PC-3 (cell line): Measurements from ENCODE around the gene KRT82. TPM values are rescaled to one million over a fixed set of nuclear protein-coding genes. Genes with fewer than 3 reads are reported as not detected.

Experiments
- ATAC-seq: fragments of 200-7000 bp; cut with Tn5 transposase; 2 replicates; pipeline ENCODE4 v1.9.1; 2020; ENCODE audit warnings: mild to moderate bottlenecking, moderate library complexity
- BruUV-seq: library from RNA; stranded (reverse); fragments of 400-500 nt; replicated peaks from 2 replicates; lab custom pipeline; 2021; lab: Mats Ljungman, UMichigan
- CTCF ChIA-PET: fragments of 300-600 bp; sonication (Branson Sonifier 250); formaldehyde crosslinking; loops from one replicate; lab custom pipeline; 2022; ENCODE audit warnings: antibody characterized with exemption; lab: Charles Lee
- POLR2A ChIA-PET: fragments of 300-600 bp; sonication (Branson Sonifier 250); formaldehyde crosslinking; loops from one replicate; lab custom pipeline; 2022; ENCODE audit warnings: antibody characterized with exemption; ENCODE audit not compliant: unreplicated experiment; lab: Charles Lee
- DNase-seq: peaks from one replicate; pipeline ENCODE4 v3.0.0-alpha.2; 2015
- H2AFZ ChIP-seq: fragments of 300-600 bp; sonication (generic); 2 replicates; pipeline ENCODE4 v1.6.0; 2016; ENCODE audit warnings: antibody characterized with exemption, low read length
- H3F3A ChIP-seq: fragments of 300-600 bp; sonication (generic); one replicate; pipeline ENCODE4 v1.6.0; 2017; ENCODE audit warnings: antibody characterized with exemption, low read length, control low read depth, mild to moderate bottlenecking; ENCODE audit not compliant: unreplicated experiment
- H3K27ac ChIP-seq: fragments of 300-600 bp; sonication (generic); 2 replicates; pipeline ENCODE4 v1.5.1; 2016; ENCODE audit warnings: mild to moderate bottlenecking, low read length
- H3K27me3 ChIP-seq: fragments of 300-600 bp; sonication (generic); 2 replicates; pipeline ENCODE4 v1.6.1; 2016; ENCODE audit warnings: low read length, mixed read lengths
- H3K36me3 ChIP-seq: fragments of 300-600 bp; sonication (generic); 2 replicates; pipeline ENCODE4 v1.6.1; 2016; ENCODE audit warnings: low read depth, mixed run types, low read length, mixed read lengths
- H3K4me1 ChIP-seq: fragments of 300-600 bp; sonication (generic); 2 replicates; pipeline ENCODE4 v1.5.1; 2016; ENCODE audit warnings: low read length; ENCODE audit not compliant: insufficient read depth
- H3K4me2 ChIP-seq: fragments of 300-600 bp; sonication (generic); 2 replicates; pipeline ENCODE4 v1.6.0; 2016; ENCODE audit warnings: low read length
- H3K4me3 ChIP-seq: fragments of 300-600 bp; sonication (generic); 2 replicates; pipeline ENCODE4 v1.5.1; 2016; ENCODE audit warnings: mild to moderate bottlenecking, low read length, mixed read lengths
- H3K79me2 ChIP-seq: fragments of 300-600 bp; sonication (generic); 2 replicates; pipeline ENCODE4 v1.6.1; 2017; ENCODE audit warnings: low read length, mixed read lengths
- H3K9ac ChIP-seq: fragments of 300-600 bp; sonication (generic); 2 replicates; pipeline ENCODE4 v1.6.0; 2016; ENCODE audit warnings: mild to moderate bottlenecking, low read length
- H3K9me2 ChIP-seq: fragments of 300-600 bp; sonication (generic); replicated peaks from 2 replicates; pipeline ENCODE4 v1.6.1; 2016; ENCODE audit warnings: mixed run types, low read length, mixed read lengths
- H3K9me3 ChIP-seq: fragments of 300-600 bp; sonication (generic); 2 replicates; pipeline ENCODE4 v1.6.1; 2016; ENCODE audit warnings: low read length, mixed read lengths
- H4K20me1 ChIP-seq: fragments of 300-600 bp; sonication (generic); 2 replicates; pipeline ENCODE4 v1.6.1; 2016; ENCODE audit warnings: low read length, mixed read lengths
- CTCF ChIP-seq: fragments of 300-600 bp; sonication (generic); conservative IDR thresholded peaks from 2 replicates; pipeline ENCODE4 v1.5.1; 2017; ENCODE audit warnings: antibody characterized with exemption, low read depth, mild to moderate bottlenecking, low read length
- EZH2 ChIP-seq: fragments of 300-600 bp; sonication (generic); IDR thresholded peaks from one replicate; pipeline ENCODE4 v1.6.1; 2017; ENCODE audit warnings: antibody characterized with exemption, mild to moderate bottlenecking, low read length; ENCODE audit not compliant: unreplicated experiment
- EZH2phosphoT487 ChIP-seq: fragments of 300-600 bp; sonication (generic); IDR thresholded peaks from 2 replicates; pipeline ENCODE4 v1.6.1; 2018; ENCODE audit warnings: mild to moderate bottlenecking, antibody characterized with exemption, low read length, borderline replicate concordance
- intact Hi-C: fragments of 100-400 bp; cut with micrococcal nuclease; formaldehyde crosslinking; loops from 2 replicates; pipeline ENCODE4 v1.9.0; 2023
- total RNA-seq: library from RNA; depleted of rRNA; stranded (reverse); fragments of >200 nt; gene quantifications from 2 replicates; pipeline ENCODE4 v1.2.3, GENCODE V29; 2014

The KRT82 gene
- total RNA-seq, 1 experiment from 2014 or later = 0.29 TPM

- no peaks in the 10 kb centered on the region for H3K79me2 ChIP-seq
- TF ChIP-seq EZH2phosphoT487 = no peak
- TF ChIP-seq EZH2 = no peak
- TF ChIP-seq CTCF = peak; percentile 87
- no TSS peak for BruUV-seq
- no peaks in the 10 kb centered on the region for H4K20me1 ChIP-seq
- no peak overlapping the region for H3K4me3 ChIP-seq
- CTCF ChIA-PET = interaction anchor here (0.7 to 1.2 kb wide), 12 partner anchors 9 to 532 kb away, joined by 3 to 18 read pairs (median 3); partner anchors contain the start of genes KRT8 and KRT84
- H3K9ac ChIP-seq = no peak overlapping the region
- POLR2A ChIA-PET = no interaction called here
- ATAC-seq (peak; percentile 93), DNase-seq (peak; percentile 88)
- H3K9me3 ChIP-seq = no peaks in the 10 kb centered on the region
- H2AFZ ChIP-seq = no peak overlapping the region
- no peaks in the 10 kb centered on the region for H3K9me2 ChIP-seq
- intact Hi-C loops = loop anchor here (1.0 to 5.0 kb wide), 3 partner anchors 135 to 508 kb away; no protein-coding TSS in a partner anchor
- H3K36me3 ChIP-seq = no peaks in the 10 kb centered on the region
- H3K4me1 ChIP-seq = no peaks in the 10 kb centered on the region
- no peak overlapping the region for H3K27ac ChIP-seq
- H3F3A ChIP-seq = no peaks in the 10 kb centered on the region
- H3K4me2 ChIP-seq = no peak overlapping the region
- no peaks in the 10 kb centered on the region for H3K27me3 ChIP-seq
Measured at GRCh38 chr12:52372216-52373154, 33.6 kb downstream of the KRT82 start.

DNA sequence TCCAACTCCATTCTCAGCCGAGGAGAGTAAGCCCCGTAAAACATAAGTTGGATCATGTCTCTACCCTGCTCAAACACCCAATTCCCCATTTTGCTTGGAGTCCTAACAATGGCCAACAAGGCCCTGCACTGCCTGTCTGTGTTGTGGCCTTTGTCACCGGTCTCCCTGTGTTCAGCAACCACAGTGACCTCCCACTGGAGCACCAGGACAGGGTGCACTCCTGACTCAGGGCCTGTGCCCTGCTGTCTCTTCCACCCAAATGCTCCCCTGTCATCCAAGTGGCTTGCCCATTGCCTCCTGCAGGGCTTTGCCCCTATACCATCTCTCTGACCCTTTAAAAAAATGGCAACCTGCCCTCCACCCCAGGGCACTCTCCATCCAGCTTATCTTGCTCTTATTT lies 34.4 kb downstream of the KRT82 start:
- no peaks in the 10 kb centered on the region for H3F3A ChIP-seq
- no peaks in the 10 kb centered on the region for H4K20me1 ChIP-seq
- no peaks in the 10 kb centered on the region for H3K27me3 ChIP-seq
- ChIA-PET POLR2A (interaction anchor here (0.6 kb wide), 1 partner anchor 135 kb away, joined by 3 read pairs; no protein-coding TSS in a partner anchor), CTCF (interaction anchor here (1.1 to 1.2 kb wide), 2 partner anchors 506 to 508 kb away, joined by 4 to 18 read pairs; no protein-coding TSS in a partner anchor)
- H2AFZ ChIP-seq = no peak overlapping the region
- DNase-seq (no peak), ATAC-seq (no peak)
- H3K9me3 ChIP-seq = no peaks in the 10 kb centered on the region
- H3K4me2 ChIP-seq = no peak overlapping the region
- TF ChIP-seq EZH2 = no peak
- H3K9me2 ChIP-seq = no peaks in the 10 kb centered on the region
- BruUV-seq = no TSS peak
- no peaks in the 10 kb centered on the region for H3K79me2 ChIP-seq
- H3K27ac ChIP-seq = no peak overlapping the region
- H3K9ac ChIP-seq = no peak overlapping the region
- H3K4me1 ChIP-seq = no peaks in the 10 kb centered on the region
- no peak overlapping the region for H3K4me3 ChIP-seq
- intact Hi-C loops = loop anchor here (1.0 to 5.0 kb wide), 3 partner anchors 136 to 509 kb away; no protein-coding TSS in a partner anchor
- H3K36me3 ChIP-seq = no peaks in the 10 kb centered on the region

DNA sequence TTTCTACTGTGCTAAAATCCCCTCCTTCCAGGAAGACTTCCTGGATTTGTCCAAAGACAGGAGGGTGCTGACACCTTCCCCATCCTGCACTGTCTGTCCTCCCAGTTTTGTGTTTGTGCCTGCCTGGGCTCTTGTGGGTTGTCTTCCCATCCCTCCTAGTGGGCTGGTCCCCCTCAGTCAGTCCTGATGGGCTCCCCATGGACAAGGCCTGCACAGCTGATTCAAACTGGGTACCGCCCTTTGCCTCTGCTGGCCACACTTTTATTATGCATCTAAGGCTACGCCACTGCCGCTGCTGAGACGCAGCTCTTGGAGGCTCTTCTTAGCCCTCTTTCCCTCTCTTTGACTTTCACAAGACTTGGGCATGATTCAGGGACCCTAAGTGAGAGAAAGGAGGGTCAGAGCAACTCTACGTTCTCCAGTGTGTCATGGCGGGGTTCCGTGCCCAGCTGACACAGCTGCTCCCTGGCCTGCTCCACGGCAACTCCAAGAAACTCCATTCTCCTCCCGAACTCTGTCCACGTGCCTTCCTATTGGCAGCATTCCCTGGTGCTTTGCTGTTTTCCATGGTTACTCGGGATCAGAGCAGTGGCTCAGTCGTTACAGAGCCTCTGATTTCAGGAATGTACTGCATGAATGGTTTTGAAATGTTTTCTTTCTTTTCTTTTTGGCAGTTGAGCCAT lies 35.1 kb downstream of the KRT82 start:
- Histone ChIP-seq H3K79me2 (no peaks in the 10 kb centered on the region), H3K4me2 (no peak overlapping the region), H3F3A (no peaks in the 10 kb centered on the region), H3K36me3 (no peaks in the 10 kb centered on the region), H3K9me2 (no peaks in the 10 kb centered on the region), H4K20me1 (no peaks in the 10 kb centered on the region), H2AFZ (no peak overlapping the region), H3K9ac (no peak overlapping the region), H3K4me3 (no peak overlapping the region), H3K27me3 (no peaks in the 10 kb centered on the region), H3K4me1 (no peaks in the 10 kb centered on the region), H3K27ac (no peak overlapping the region), H3K9me3 (no peaks in the 10 kb centered on the region)
- DNase-seq (no peak), ATAC-seq (no peak)
- CTCF ChIA-PET = no interaction called here
- TF ChIP-seq CTCF (no peak), EZH2phosphoT487 (no peak), EZH2 (no peak)
- intact Hi-C loops = loop anchor here (5.0 kb wide), 1 partner anchor 501 kb away; no protein-coding TSS in a partner anchor
- BruUV-seq = no TSS peak
- POLR2A ChIA-PET = interaction anchor here (0.6 kb wide), 1 partner anchor 134 kb away, joined by 3 read pairs; no protein-coding TSS in a partner anchor
